WTC11 (cell line): ENCODE data around the gene AKNAD1. TPM values are rescaled to one million over a fixed set of nuclear protein-coding genes. Genes with fewer than 3 reads are reported as not detected.

Experiments used
- ATAC-seq: fragments of 200-7000 bp; cut with Tn5 transposase; 2 replicates; pipeline ENCODE4 v1.10.0; 2021; ENCODE audit warnings: mild to moderate bottlenecking, moderate library complexity
- CTCF ChIA-PET: fragments of 300-600 bp; sonication (Branson Sonifier 250); formaldehyde crosslinking; loops from one replicate; lab custom pipeline; 2021; ENCODE audit warnings: antibody characterized with exemption; lab: Charles Lee
- POLR2A ChIA-PET: fragments of 350-600 bp; sonication (Branson Sonifier 250); formaldehyde crosslinking; loops from one replicate; lab custom pipeline; 2021; ENCODE audit warnings: antibody characterized with exemption; lab: Charles Lee
- DNase-seq: peaks from one replicate; pipeline ENCODE4 v3.0.0; 2021; ENCODE audit warnings: low spot score
- H3K27ac Mint-ChIP-seq: 2 replicates; pipeline ENCODE4 v1.8.0; 2021; ENCODE audit warnings: mixed read lengths
- H3K27me3 Mint-ChIP-seq: 2 replicates; pipeline ENCODE4 v1.8.0; 2021; ENCODE audit warnings: low read depth, mild to moderate bottlenecking, moderate library complexity, mixed read lengths
- H3K36me3 Mint-ChIP-seq: 2 replicates; pipeline ENCODE4 v1.8.0; 2021; ENCODE audit warnings: mixed read lengths
- H3K4me1 Mint-ChIP-seq: 2 replicates; pipeline ENCODE4 v1.8.0; 2022; ENCODE audit warnings: mixed read lengths
- H3K4me3 Mint-ChIP-seq: 2 replicates; pipeline ENCODE4 v1.8.0; 2021; ENCODE audit warnings: mild to moderate bottlenecking, moderate library complexity, mixed read lengths
- H3K9me3 Mint-ChIP-seq: 2 replicates; pipeline ENCODE4 v1.8.0; 2021; ENCODE audit warnings: mixed read lengths
- ATF1 ChIP-seq: sonication (generic); formaldehyde crosslinking; IDR thresholded peaks from 2 replicates; pipeline ENCODE4 v1.8.1; 2023; ENCODE audit warnings: mild to moderate bottlenecking, moderate library complexity, missing genetic modification reagents
- CBFB ChIP-seq: sonication (generic); formaldehyde crosslinking; IDR thresholded peaks from 2 replicates; pipeline ENCODE4 v1.8.1; 2022; ENCODE audit warnings: mild to moderate bottlenecking, low read depth, missing genetic modification reagents
- CREM ChIP-seq: sonication (generic); formaldehyde crosslinking; IDR thresholded peaks from 2 replicates; pipeline ENCODE4 v1.8.1; 2022; ENCODE audit warnings: mild to moderate bottlenecking, missing genetic modification reagents, moderate library complexity
- EMX1 ChIP-seq: fragments of 250-450 bp; sonication (Bioruptor Pico); IDR thresholded peaks from 2 replicates; pipeline ENCODE4 v1.8.0; 2021; ENCODE audit warnings: mild to moderate bottlenecking
- IRF2 ChIP-seq: sonication (generic); formaldehyde crosslinking; IDR thresholded peaks from 2 replicates; pipeline ENCODE4 v1.8.0; 2022; ENCODE audit warnings: low read depth, missing genetic modification reagents, borderline replicate concordance
- JUN ChIP-seq: sonication (generic); formaldehyde crosslinking; IDR thresholded peaks from 2 replicates; pipeline ENCODE4 v1.8.0; 2023; ENCODE audit warnings: mild to moderate bottlenecking, missing genetic modification reagents
- MXD4 ChIP-seq: fragments of 250-450 bp; sonication (Bioruptor Pico); IDR thresholded peaks from 2 replicates; pipeline ENCODE4 v1.8.0; 2021; ENCODE audit warnings: mild to moderate bottlenecking, moderate library complexity, borderline replicate concordance
- NFATC4 ChIP-seq: fragments of 250-450 bp; sonication (Bioruptor Pico); IDR thresholded peaks from 2 replicates; pipeline ENCODE4 v1.9.0; 2021; ENCODE audit warnings: mild to moderate bottlenecking
- RELA ChIP-seq: sonication (generic); formaldehyde crosslinking; IDR thresholded peaks from 2 replicates; pipeline ENCODE4 v1.8.1; 2022; ENCODE audit warnings: missing genetic modification reagents, mild to moderate bottlenecking, borderline replicate concordance
- RORB ChIP-seq: fragments of 250-450 bp; sonication (Bioruptor Pico); IDR thresholded peaks from 2 replicates; pipeline ENCODE4 v1.9.0; 2021; ENCODE audit warnings: mild to moderate bottlenecking
- SOX15 ChIP-seq: fragments of 250-450 bp; sonication (Bioruptor Pico); IDR thresholded peaks from 2 replicates; pipeline ENCODE4 v1.9.0; 2021; ENCODE audit warnings: mild to moderate bottlenecking
- SP1 ChIP-seq: sonication (generic); formaldehyde crosslinking; conservative IDR thresholded peaks from 2 replicates; pipeline ENCODE4 v1.8.1; 2022; ENCODE audit warnings: missing genetic modification reagents
- TEAD4 ChIP-seq: sonication (generic); formaldehyde crosslinking; IDR thresholded peaks from 2 replicates; pipeline ENCODE4 v1.8.0; 2022; ENCODE audit warnings: mild to moderate bottlenecking, missing genetic modification reagents
- ZBTB21 ChIP-seq: sonication (generic); formaldehyde crosslinking; IDR thresholded peaks from 2 replicates; pipeline ENCODE4 v1.8.1; 2023; ENCODE audit warnings: mild to moderate bottlenecking, missing genetic modification reagents, borderline replicate concordance
- ZNF219 ChIP-seq: sonication (generic); formaldehyde crosslinking; IDR thresholded peaks from 2 replicates; pipeline ENCODE4 v1.8.0; 2023; ENCODE audit warnings: missing genetic modification reagents, mild to moderate bottlenecking, borderline replicate concordance
- ZNF423 ChIP-seq: fragments of 250-450 bp; sonication (Bioruptor Pico); IDR thresholded peaks from 2 replicates; pipeline ENCODE4 v2.1.2; 2022; ENCODE audit warnings: mild to moderate bottlenecking, moderate library complexity
- ZNF671 ChIP-seq: fragments of 250-450 bp; sonication (Bioruptor Pico); IDR thresholded peaks from 2 replicates; pipeline ENCODE4 v1.8.0; 2021; ENCODE audit warnings: mild to moderate bottlenecking
- total RNA-seq: library from RNA; stranded (reverse); gene quantifications from 3 replicates; pipeline ENCODE4 v1.2.3, GENCODE V29; 2021
- TF ChIP-seq, protein P1 (sequence below): sonication (generic); formaldehyde crosslinking; IDR thresholded peaks from 2 replicates; pipeline ENCODE4 v1.8.1; 2023; ENCODE audit warnings: mild to moderate bottlenecking, missing genetic modification reagents
- TF ChIP-seq, protein P2 (sequence below): fragments of 200-600 bp; IDR thresholded peaks from 2 replicates; pipeline ENCODE4 v1.8.0; 2022; ENCODE audit warnings: antibody characterized with exemption
- TF ChIP-seq, protein P3 (sequence below): sonication (generic); formaldehyde crosslinking; IDR thresholded peaks from 2 replicates; pipeline ENCODE4 v1.8.0; 2022; ENCODE audit warnings: mild to moderate bottlenecking, missing genetic modification reagents
- TF ChIP-seq, protein P4 (sequence below): sonication (generic); formaldehyde crosslinking; IDR thresholded peaks from 2 replicates; pipeline ENCODE4 v1.8.1; 2023; ENCODE audit warnings: mild to moderate bottlenecking, missing genetic modification reagents, moderate library complexity
- TF ChIP-seq, protein P5 (sequence below): sonication (generic); formaldehyde crosslinking; conservative IDR thresholded peaks from 2 replicates; pipeline ENCODE4 v1.8.1; 2023; ENCODE audit warnings: mild to moderate bottlenecking, low read depth, missing genetic modification reagents, moderate library complexity
- TF ChIP-seq, protein P6 (sequence below): sonication (generic); formaldehyde crosslinking; IDR thresholded peaks from 2 replicates; pipeline ENCODE4 v1.8.1; 2023; ENCODE audit warnings: mild to moderate bottlenecking, missing genetic modification reagents, borderline replicate concordance

The AKNAD1 gene
- total RNA-seq, 1 experiment from 2014 or later = not detected

DNA sequence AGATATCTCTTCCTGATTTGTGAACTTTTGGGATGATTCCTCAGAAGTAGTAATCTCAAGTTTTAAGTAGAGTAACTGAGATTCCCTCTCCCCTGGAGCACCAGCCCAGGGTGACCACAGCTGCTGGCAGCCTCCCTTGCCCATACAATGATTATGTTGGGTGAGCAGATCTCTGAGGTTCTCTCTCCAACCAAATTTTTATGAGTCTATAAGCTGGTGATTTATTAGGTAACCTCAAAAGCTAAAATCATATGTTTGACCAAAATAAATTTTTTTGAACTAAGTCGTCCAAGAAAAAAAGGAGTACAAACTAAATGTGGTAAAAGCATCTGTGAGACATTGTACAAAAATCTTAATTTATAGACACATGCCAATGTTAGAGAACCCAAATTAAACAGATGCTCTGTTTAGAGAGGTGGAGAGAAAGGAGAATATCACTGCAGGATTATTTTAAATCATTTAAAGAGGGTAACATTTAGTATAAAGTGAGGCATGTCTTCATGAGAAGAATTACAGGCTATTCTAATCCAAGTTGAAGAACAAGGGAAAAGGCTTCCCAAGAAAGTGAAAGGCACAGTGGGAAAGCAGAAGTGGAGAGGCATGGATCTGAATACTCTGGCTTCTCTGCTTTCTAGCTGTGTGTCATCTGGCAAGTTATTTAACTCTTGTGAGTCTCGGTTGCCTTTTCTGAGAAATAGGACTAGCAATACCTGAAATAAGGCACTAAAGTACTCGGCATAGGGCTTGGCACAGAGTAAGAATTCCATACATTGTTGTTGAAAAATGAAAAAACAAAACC lies 2.5 kb downstream of the AKNAD1 start (continued):
- TF ChIP-seq, protein P1, sequence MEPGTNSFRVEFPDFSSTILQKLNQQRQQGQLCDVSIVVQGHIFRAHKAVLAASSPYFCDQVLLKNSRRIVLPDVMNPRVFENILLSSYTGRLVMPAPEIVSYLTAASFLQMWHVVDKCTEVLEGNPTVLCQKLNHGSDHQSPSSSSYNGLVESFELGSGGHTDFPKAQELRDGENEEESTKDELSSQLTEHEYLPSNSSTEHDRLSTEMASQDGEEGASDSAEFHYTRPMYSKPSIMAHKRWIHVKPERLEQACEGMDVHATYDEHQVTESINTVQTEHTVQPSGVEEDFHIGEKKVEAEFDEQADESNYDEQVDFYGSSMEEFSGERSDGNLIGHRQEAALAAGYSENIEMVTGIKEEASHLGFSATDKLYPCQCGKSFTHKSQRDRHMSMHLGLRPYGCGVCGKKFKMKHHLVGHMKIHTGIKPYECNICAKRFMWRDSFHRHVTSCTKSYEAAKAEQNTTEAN (CRISPR knock-in tag) = no peak
- no peak for TF ChIP-seq ZNF423 (CRISPR knock-in tag)
- TF ChIP-seq CREM (CRISPR knock-in tag) = no peak
- TF ChIP-seq, protein P2, sequence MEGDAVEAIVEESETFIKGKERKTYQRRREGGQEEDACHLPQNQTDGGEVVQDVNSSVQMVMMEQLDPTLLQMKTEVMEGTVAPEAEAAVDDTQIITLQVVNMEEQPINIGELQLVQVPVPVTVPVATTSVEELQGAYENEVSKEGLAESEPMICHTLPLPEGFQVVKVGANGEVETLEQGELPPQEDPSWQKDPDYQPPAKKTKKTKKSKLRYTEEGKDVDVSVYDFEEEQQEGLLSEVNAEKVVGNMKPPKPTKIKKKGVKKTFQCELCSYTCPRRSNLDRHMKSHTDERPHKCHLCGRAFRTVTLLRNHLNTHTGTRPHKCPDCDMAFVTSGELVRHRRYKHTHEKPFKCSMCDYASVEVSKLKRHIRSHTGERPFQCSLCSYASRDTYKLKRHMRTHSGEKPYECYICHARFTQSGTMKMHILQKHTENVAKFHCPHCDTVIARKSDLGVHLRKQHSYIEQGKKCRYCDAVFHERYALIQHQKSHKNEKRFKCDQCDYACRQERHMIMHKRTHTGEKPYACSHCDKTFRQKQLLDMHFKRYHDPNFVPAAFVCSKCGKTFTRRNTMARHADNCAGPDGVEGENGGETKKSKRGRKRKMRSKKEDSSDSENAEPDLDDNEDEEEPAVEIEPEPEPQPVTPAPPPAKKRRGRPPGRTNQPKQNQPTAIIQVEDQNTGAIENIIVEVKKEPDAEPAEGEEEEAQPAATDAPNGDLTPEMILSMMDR = no peak
- no peak for TF ChIP-seq TEAD4
- TF ChIP-seq MXD4 (CRISPR knock-in tag) = no peak
- TF ChIP-seq RORB = no peak
- TF ChIP-seq IRF2 (CRISPR knock-in tag) = no peak
- TF ChIP-seq CBFB (CRISPR knock-in tag) = no peak
- TF ChIP-seq ZNF219 (CRISPR knock-in tag) = no peak
- TF ChIP-seq RELA (CRISPR knock-in tag) = no peak
- TF ChIP-seq, all 79 proteins: peak for 0

DNA sequence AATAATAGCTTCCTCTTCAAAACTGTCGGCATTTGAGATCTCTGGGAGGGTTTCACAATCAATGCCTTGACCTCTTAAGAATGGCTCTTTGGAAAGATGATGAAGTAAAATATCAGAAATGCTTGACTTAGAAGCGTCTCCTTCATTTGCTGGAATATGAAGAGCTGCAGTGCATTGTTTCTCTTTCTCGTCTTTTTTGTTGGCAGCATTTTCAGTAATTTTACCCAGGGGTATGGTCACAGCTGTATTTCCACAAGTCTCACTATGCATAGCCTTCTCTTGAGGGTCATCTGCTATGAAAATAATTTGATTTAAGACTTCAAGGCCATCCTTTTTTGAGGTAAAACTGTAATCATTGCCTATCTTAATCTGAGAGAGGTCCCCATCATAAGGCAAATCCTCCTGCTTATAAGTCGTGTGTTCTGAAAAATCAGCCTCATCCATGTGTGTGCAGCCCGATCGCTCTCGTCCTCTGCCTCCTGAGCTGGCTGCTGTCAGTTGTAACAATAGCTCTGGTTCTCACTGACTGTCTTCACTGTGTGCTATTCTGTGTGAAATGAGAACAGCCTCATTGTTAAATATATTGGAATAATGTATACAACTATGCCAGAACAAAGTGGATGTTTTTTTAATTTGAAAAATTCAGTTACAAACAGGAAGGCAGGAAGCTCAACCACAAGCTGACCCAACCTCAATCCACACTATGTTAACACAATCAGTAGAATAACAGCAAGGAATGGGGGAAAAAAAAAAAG lies 4.5 kb downstream of the AKNAD1 start:
- H3K36me3 Mint-ChIP-seq = no peaks in the 10 kb centered on the region
- H3K9me3 Mint-ChIP-seq = no peaks in the 10 kb centered on the region
- H3K4me1 Mint-ChIP-seq = no peaks in the 10 kb centered on the region
- ChIA-PET CTCF (interaction anchor here (0.5 to 1.2 kb wide), 2 partner anchors 9 to 46 kb away, joined by 3 read pairs; no protein-coding TSS in a partner anchor), POLR2A (no interaction called here)
- no peaks in the 10 kb centered on the region for H3K27me3 Mint-ChIP-seq
- DNase-seq (no peak), ATAC-seq (no peak)
- no peak overlapping the region for H3K27ac Mint-ChIP-seq
- no peak overlapping the region for H3K4me3 Mint-ChIP-seq
- TF ChIP-seq SP1 (CRISPR knock-in tag) (no peak), JUN (CRISPR knock-in tag) (no peak), NFATC4 (CRISPR knock-in tag) (no peak), ATF1 (CRISPR knock-in tag) (no peak), SOX15 (no peak), EMX1 (no peak), ZNF671 (CRISPR knock-in tag) (no peak), ZBTB21 (CRISPR knock-in tag) (no peak)
- TF ChIP-seq, protein P3, sequence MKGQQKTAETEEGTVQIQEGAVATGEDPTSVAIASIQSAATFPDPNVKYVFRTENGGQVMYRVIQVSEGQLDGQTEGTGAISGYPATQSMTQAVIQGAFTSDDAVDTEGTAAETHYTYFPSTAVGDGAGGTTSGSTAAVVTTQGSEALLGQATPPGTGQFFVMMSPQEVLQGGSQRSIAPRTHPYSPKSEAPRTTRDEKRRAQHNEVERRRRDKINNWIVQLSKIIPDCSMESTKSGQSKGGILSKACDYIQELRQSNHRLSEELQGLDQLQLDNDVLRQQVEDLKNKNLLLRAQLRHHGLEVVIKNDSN (CRISPR knock-in tag) = no peak
- TF ChIP-seq, protein P4, sequence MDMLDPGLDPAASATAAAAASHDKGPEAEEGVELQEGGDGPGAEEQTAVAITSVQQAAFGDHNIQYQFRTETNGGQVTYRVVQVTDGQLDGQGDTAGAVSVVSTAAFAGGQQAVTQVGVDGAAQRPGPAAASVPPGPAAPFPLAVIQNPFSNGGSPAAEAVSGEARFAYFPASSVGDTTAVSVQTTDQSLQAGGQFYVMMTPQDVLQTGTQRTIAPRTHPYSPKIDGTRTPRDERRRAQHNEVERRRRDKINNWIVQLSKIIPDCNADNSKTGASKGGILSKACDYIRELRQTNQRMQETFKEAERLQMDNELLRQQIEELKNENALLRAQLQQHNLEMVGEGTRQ (CRISPR knock-in tag) = no peak
- TF ChIP-seq, protein P5, sequence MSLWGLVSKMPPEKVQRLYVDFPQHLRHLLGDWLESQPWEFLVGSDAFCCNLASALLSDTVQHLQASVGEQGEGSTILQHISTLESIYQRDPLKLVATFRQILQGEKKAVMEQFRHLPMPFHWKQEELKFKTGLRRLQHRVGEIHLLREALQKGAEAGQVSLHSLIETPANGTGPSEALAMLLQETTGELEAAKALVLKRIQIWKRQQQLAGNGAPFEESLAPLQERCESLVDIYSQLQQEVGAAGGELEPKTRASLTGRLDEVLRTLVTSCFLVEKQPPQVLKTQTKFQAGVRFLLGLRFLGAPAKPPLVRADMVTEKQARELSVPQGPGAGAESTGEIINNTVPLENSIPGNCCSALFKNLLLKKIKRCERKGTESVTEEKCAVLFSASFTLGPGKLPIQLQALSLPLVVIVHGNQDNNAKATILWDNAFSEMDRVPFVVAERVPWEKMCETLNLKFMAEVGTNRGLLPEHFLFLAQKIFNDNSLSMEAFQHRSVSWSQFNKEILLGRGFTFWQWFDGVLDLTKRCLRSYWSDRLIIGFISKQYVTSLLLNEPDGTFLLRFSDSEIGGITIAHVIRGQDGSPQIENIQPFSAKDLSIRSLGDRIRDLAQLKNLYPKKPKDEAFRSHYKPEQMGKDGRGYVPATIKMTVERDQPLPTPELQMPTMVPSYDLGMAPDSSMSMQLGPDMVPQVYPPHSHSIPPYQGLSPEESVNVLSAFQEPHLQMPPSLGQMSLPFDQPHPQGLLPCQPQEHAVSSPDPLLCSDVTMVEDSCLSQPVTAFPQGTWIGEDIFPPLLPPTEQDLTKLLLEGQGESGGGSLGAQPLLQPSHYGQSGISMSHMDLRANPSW (CRISPR knock-in tag) = no peak
- TF ChIP-seq, protein P6, sequence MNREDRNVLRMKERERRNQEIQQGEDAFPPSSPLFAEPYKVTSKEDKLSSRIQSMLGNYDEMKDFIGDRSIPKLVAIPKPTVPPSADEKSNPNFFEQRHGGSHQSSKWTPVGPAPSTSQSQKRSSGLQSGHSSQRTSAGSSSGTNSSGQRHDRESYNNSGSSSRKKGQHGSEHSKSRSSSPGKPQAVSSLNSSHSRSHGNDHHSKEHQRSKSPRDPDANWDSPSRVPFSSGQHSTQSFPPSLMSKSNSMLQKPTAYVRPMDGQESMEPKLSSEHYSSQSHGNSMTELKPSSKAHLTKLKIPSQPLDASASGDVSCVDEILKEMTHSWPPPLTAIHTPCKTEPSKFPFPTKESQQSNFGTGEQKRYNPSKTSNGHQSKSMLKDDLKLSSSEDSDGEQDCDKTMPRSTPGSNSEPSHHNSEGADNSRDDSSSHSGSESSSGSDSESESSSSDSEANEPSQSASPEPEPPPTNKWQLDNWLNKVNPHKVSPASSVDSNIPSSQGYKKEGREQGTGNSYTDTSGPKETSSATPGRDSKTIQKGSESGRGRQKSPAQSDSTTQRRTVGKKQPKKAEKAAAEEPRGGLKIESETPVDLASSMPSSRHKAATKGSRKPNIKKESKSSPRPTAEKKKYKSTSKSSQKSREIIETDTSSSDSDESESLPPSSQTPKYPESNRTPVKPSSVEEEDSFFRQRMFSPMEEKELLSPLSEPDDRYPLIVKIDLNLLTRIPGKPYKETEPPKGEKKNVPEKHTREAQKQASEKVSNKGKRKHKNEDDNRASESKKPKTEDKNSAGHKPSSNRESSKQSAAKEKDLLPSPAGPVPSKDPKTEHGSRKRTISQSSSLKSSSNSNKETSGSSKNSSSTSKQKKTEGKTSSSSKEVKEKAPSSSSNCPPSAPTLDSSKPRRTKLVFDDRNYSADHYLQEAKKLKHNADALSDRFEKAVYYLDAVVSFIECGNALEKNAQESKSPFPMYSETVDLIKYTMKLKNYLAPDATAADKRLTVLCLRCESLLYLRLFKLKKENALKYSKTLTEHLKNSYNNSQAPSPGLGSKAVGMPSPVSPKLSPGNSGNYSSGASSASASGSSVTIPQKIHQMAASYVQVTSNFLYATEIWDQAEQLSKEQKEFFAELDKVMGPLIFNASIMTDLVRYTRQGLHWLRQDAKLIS = no peak
